GM23248 (cell line): Measurements from ENCODE around the gene NPY1R. TPM values are rescaled to one million over a fixed set of nuclear protein-coding genes. Genes with fewer than 3 reads are reported as not detected.

Experiments used
- DNase-seq: peaks from one replicate; pipeline ENCODE4 v3.0.0-alpha.2; 2015
- H2AFZ ChIP-seq: fragments of 200-600 bp; sonication (generic); 2 replicates; pipeline ENCODE4 v1.6.1; 2016; ENCODE audit warnings: antibody characterized with exemption
- H3F3A ChIP-seq: fragments of 200-600 bp; sonication (generic); 2 replicates; pipeline ENCODE4 v1.6.1; 2016; ENCODE audit warnings: mild to moderate bottlenecking, antibody characterized with exemption, mixed run types; ENCODE audit not compliant: insufficient read depth
- H3K27ac ChIP-seq: fragments of 200-600 bp; sonication (generic); 2 replicates; pipeline ENCODE4 v1.5.1; 2016; ENCODE audit warnings: mild to moderate bottlenecking
- H3K27me3 ChIP-seq: fragments of 200-600 bp; sonication (generic); replicated peaks from 2 replicates; pipeline ENCODE4 v1.6.1; 2016; ENCODE audit warnings: mild to moderate bottlenecking; ENCODE audit not compliant: insufficient read depth
- H3K36me3 ChIP-seq: fragments of 200-600 bp; sonication (generic); 2 replicates; pipeline ENCODE4 v1.6.1; 2016; ENCODE audit warnings: low read depth, mild to moderate bottlenecking
- H3K4me1 ChIP-seq: fragments of 200-600 bp; sonication (generic); 2 replicates; pipeline ENCODE4 v1.6.1; 2016; ENCODE audit warnings: mild to moderate bottlenecking; ENCODE audit not compliant: insufficient read depth
- H3K4me2 ChIP-seq: fragments of 200-600 bp; sonication (generic); one replicate; pipeline ENCODE4 v1.6.1; 2016; ENCODE audit warnings: mild to moderate bottlenecking; ENCODE audit not compliant: unreplicated experiment
- H3K4me3 ChIP-seq: fragments of 200-600 bp; sonication (generic); 2 replicates; pipeline ENCODE4 v1.5.1; 2016; ENCODE audit warnings: mild to moderate bottlenecking
- H3K79me2 ChIP-seq: fragments of 200-600 bp; sonication (generic); 2 replicates; pipeline ENCODE4 v1.6.1; 2016; ENCODE audit warnings: mild to moderate bottlenecking; ENCODE audit not compliant: insufficient read depth
- H3K9ac ChIP-seq: fragments of 200-600 bp; sonication (generic); 2 replicates; pipeline ENCODE4 v1.6.1; 2016; ENCODE audit warnings: mild to moderate bottlenecking
- H3K9me2 ChIP-seq: fragments of 200-600 bp; sonication (generic); 2 replicates; pipeline ENCODE4 v1.6.1; 2016; ENCODE audit warnings: mixed run types, mild to moderate bottlenecking, moderate library complexity; ENCODE audit not compliant: insufficient read depth
- H3K9me3 ChIP-seq: fragments of 200-600 bp; sonication (generic); one replicate; pipeline ENCODE4 v1.6.1; 2017; ENCODE audit warnings: low read depth
- H4K20me1 ChIP-seq: fragments of 200-600 bp; sonication (generic); 2 replicates; pipeline ENCODE4 v1.6.0; 2016; ENCODE audit not compliant: insufficient read depth
- EZH2 ChIP-seq: fragments of 200-600 bp; sonication (generic); IDR thresholded peaks from 2 replicates; pipeline ENCODE4 v1.6.1; 2018; ENCODE audit warnings: antibody characterized with exemption, mild to moderate bottlenecking; ENCODE audit not compliant: insufficient read depth, poor library complexity, severe bottlenecking
- EZH2phosphoT487 ChIP-seq: fragments of 200-600 bp; sonication (generic); IDR thresholded peaks from 2 replicates; pipeline ENCODE4 v1.6.1; 2018; ENCODE audit warnings: antibody characterized with exemption, moderate library complexity, mild to moderate bottlenecking, low read depth; ENCODE audit not compliant: insufficient read depth
- WGBS, 2 experiments: methylation state at CpG; one replicate each; pipeline ENCODE4 v1.1.6; 2015 to 2017; ENCODE audit warnings: low lambda C conversion rate in 2 of 2, low coverage in 1 of 2; ENCODE audit errors: missing lambda C conversion rate in 2 of 2; 5-methylcytosine and 5-hydroxymethylcytosine counted together
- in situ Hi-C: fragments of 300-500 bp; cut with MboI; formaldehyde crosslinking; loops from 2 replicates; pipeline ENCODE4 v1.15.0; 2020
- polyA plus RNA-seq: library from polyadenylated mRNA; unstranded; fragments of >200 nt; fragmentation: Nextera tagmentation; extraction: Ambion mirVana; gene quantifications from 2 replicates; pipeline ENCODE4 v1.2.1, GENCODE V29; 2016
- total RNA-seq: library from RNA; depleted of rRNA; stranded (reverse); fragments of >200 nt; shearing (Covaris generic); gene quantifications from 2 replicates; pipeline ENCODE4 v1.2.3, GENCODE V29; 2014; rRNA removed

Gene NPY1R
- total and polyA plus RNA-seq, 2 experiments from 2014 or later = not detected

GRCh38 chr4:163274861-163275260 lies 57.5 kb downstream of the NPY1R start:
- no peaks in the 10 kb centered on the region for H3K4me1 ChIP-seq
- no peaks in the 10 kb centered on the region for H3K9me2 ChIP-seq
- DNase-seq = no peak
- 38 to 45% methylated on average over 3 of the region's 3 CpGs for WGBS, 2 experiments
- H3K27me3 ChIP-seq = no peaks in the 10 kb centered on the region
- in situ Hi-C loops = no loop called here
- H2AFZ ChIP-seq = no peak overlapping the region
- TF ChIP-seq EZH2phosphoT487 = no peak
- no peak for TF ChIP-seq EZH2
- H3K4me2 ChIP-seq = no peak overlapping the region
- no peak overlapping the region for H3K9ac ChIP-seq
- no peak overlapping the region for H3K27ac ChIP-seq
- no peak overlapping the region for H3K4me3 ChIP-seq
- H4K20me1 ChIP-seq = no peaks in the 10 kb centered on the region
- no peaks in the 10 kb centered on the region for H3K79me2 ChIP-seq
- no peaks in the 10 kb centered on the region for H3K9me3 ChIP-seq
- no peaks in the 10 kb centered on the region for H3F3A ChIP-seq
- H3K36me3 ChIP-seq = no peaks in the 10 kb centered on the region

Other genes starting within 250 kb of the NPY1R start
- 2.8 and 9.7 TPM in 2 replicates for gene NAF1, start 165.7 kb downstream of the NPY1R start, total RNA-seq
- 4.5 and 6.2 TPM in 2 replicates for gene NAF1, start 165.7 kb downstream of the NPY1R start, polyA plus RNA-seq
- not detected in 2 replicates for gene NPY5R, start 11.3 kb upstream of the NPY1R start, total RNA-seq
- not detected in 2 replicates for gene NPY5R, start 11.3 kb upstream of the NPY1R start, polyA plus RNA-seq
- gene TKTL2, start 141.2 kb upstream of the NPY1R start, total RNA-seq = not detected in 2 replicates
- gene TKTL2, start 141.2 kb upstream of the NPY1R start, polyA plus RNA-seq = not detected in 2 replicates
- 26.6 and 32.6 TPM in 2 replicates for gene TMA16, start 162.1 kb upstream of the NPY1R start, total RNA-seq
- 25.5 and 26.0 TPM in 2 replicates for gene TMA16, start 162.1 kb upstream of the NPY1R start, polyA plus RNA-seq